Stimulated activated CD8-positive, alpha-beta memory T cell treated with anti-CD3 and anti-CD28 coated beads, Interleukin-15, amount 100 ng/mL, for 24 hours (primary cell): Measurements from ENCODE around the gene GRK7.

Experiments
- DNase-seq: peaks from one replicate; pipeline ENCODE4 v3.0.0-alpha.2; 2020; ENCODE audit warnings: low read depth

GRK7 gene

DNA sequence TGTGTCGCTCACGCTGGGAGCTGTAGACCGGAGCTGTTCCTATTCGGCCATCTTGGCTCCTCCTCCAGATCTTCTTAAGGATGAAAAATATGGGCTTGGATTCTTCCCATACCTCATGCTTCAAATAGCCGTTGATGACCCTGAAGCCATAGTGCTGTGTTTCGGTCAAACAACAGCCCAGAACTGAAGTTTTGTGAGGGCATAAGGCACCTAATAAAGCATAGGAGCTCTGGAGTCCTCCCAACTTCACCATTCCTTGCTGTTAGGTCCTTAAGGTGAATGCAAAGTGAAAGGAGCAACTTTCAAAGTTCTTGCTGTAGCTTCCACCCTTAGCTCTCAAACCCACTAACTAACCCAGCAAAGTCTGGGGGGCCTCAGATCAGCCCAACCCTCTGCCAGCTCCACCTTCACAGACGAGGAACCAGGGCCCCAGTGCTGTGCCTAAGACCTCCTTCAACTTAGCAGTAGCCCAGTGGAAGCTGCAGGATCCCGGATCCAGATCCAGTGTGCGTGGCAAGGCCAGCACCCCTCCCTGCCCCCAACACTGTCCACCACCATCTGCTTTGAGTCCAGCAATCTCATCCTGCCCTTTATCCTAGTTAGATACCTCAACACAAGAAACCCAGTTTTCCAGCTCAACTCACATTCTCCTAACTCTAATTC is at the start of gene GRK7:
Gene GRK7, plus strand, starts transcription at position 321 of the 663 bp plus-strand sequence. CDS start 14,877 bp downstream, outside the sequence.
- no peak for DNase-seq

- DNase-seq = no peak
Observed at GRCh38 chr3:141714671-141715070, 48.5 kb upstream of the GRK7 start.

DNA sequence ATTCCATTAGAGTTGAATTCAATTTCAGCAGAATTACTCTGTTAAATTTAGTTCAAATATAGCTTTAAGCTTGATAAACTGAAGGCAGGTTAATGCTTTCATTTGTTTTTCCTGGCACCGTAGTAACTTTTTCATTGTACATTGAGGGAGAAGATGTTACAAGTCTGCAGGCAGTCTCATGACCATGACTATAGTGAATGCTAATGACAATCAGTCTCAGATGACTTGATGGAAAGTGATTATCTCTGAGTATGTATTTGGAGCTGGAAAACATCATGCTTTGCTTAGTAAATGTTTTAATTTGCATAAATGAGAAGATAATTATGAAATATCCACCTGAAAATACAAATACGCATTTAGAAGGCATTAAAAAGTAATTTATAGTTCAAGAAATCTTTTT is 41.1 kb upstream of the GRK7 start:
- no peak for DNase-seq

DNA sequence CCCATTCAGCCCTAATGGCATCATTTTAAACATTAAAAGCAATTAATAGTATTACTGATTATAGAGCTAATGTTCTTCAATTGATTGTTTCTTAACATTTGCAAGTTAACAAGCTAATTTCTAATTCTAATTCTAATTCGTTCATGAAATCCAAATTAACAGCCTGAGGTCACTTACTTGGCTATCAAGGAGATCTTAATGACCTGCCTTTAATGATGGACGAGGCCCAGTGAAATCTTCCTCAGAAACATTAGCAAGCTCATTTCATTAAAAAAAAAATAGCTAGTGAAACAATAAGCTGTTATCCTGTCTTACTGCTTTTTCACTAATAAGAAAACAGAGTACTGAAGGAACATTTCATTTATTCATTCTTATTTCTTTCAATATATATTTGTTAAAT is 40.6 kb upstream of the GRK7 start:
- no peak for DNase-seq

DNA sequence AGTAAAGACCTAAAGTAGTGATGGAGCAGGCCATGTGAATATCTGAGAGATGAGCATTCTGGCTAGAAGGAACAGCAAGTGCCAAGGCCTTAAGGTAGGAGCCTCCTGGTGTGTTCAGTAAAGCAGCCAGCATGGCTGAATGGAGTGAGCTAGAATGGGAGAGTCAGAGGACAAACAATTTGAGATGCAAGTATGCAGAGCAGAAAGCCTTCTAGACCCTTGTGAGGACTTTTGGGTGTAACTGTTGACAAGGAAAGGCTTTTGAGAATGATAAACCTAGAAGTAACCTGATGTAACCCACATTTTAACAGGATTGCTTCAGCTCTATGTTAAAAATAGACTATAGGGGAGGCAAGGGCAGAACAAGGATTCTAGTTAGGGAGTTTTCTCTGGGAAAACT is 40.0 kb upstream of the GRK7 start:
- no peak for DNase-seq

DNA sequence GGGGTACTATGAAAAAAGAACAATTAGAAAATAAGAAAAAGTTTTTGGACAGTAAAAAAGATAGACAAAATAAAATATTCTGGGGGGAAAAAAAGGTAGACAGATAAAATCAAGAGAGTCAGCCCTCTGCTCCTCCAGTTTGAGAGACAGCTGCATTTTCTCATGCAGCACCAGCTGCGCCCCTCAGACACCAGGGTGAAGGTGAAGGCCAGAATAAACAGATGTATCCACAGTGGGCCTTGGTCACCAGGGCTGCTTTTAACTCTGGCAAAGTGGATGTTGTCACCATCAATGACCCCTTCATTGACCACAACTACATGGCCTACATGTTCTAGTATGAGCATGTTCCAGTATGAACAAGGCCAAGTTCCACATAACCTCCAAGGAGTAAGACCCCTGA is 39.0 kb upstream of the GRK7 start:
- DNase-seq = no peak

- no peak for DNase-seq
Observed at GRCh38 chr3:141725036-141725435, 38.2 kb upstream of the GRK7 start.

GRCh38 chr3:141726483-141726882 is 36.7 kb upstream of the GRK7 start:
- no peak for DNase-seq

- no peak for DNase-seq
Observed at GRCh38 chr3:141728355-141728892, 34.8 kb upstream of the GRK7 start.

DNA sequence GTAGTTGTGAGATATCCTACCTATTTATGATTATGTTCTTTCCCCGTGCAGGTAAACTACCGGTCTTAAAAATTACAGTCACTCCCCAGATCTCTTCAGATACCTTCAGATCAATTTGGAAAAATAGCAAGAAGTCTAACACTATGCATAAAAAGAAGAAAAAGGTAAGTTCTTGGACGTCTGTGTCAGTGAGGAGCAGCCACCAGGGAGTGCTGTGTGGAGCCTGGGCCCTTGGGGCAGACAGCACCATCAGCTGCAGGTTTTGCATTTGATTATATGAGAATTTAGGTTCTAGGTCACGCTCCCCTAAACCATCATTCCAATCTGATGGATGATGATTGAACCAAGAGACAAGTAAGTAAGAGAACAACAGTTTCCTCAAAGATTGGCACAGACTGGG is 34.0 kb upstream of the GRK7 start:
- no peak for DNase-seq

DNA sequence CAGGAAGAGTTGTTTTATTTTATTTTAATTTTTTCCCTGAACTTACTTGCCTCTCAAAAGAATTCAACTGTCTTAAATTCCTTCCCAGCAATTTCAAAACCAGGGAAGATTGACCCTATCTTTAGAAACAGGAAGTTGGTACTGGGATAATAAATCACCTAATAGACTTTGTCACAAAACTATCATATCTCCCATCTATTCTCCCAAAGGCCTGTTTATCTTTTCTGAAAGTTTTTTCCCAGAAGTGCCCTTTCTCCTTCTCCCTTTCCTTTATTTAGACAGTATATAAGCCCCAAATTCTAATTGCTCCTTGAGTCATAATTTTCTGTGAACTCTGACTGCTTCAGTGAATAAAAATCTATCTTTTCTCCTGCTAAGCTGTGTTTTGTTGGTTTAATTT is 28.0 kb upstream of the GRK7 start:
- no peak for DNase-seq

GRCh38 chr3:141735770-141736465 is 27.3 kb upstream of the GRK7 start:
- DNase-seq = no peak

- DNase-seq = no peak
Observed at GRCh38 chr3:141737093-141737492, 26.1 kb upstream of the GRK7 start.

DNA sequence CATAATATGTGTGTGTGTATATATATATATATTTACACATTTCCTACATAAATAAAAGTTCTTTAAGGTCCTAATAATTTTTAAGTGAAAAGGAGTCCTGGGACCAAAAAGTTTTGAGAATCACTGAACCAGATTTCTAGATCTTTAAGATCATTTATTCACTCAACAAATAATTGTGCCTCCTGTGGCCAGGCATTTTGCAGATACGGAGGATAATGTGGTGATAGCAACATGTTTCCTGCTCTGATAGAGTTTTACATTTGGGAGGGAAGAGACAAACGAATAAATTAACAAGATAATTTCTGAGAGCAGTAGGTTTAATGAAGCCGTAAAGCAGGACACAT is 25.6 kb upstream of the GRK7 start:
- no peak for DNase-seq

- peak; percentile 91 for DNase-seq
Observed at GRCh38 chr3:141738022-141738890, 25.0 kb upstream of the GRK7 start, which contains the start of gene RNF7. Gene RNF7 (plus strand): TSS chr3:141738298. CDS start chr3:141738342, 44 bp downstream.

- no peak for DNase-seq
Observed at GRCh38 chr3:141738891-141739363, 24.3 kb upstream of the GRK7 start.

- DNase-seq = no peak
Observed at GRCh38 chr3:141739731-141740130, 23.5 kb upstream of the GRK7 start.

DNA sequence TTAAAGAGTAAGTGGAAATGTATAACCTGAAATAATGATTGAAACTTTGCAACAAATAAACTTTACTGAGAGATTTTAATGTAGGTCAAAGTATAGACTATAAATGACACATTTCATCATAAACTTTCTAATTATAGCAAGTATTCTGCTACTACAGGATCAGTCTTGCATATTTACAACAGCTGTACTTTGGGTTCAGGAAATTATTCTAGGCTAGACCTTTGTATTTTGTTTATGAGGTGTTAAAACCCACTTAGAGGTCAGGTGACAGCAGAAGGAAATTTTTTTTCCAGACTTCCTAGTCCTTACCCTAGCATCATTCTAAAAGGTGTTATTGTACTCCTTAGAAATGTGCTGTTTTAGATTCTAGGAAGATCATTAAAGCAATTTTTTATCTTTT is 22.9 kb upstream of the GRK7 start:
- no peak for DNase-seq

GRCh38 chr3:141743305-141743704 is 19.9 kb upstream of the GRK7 start:
- no peak for DNase-seq

- no peak for DNase-seq
Observed at GRCh38 chr3:141746962-141747361, 16.2 kb upstream of the GRK7 start.

- no peak for DNase-seq
Observed at GRCh38 chr3:141753399-141753798, 9.8 kb upstream of the GRK7 start.

- no peak for DNase-seq
Observed at GRCh38 chr3:141754032-141754431, 9.2 kb upstream of the GRK7 start.
